H1 (cell line): ENCODE measurements around the gene PLK5. TPM values are rescaled to one million over a fixed set of nuclear protein-coding genes. Genes with fewer than 3 reads are reported as not detected.

Experiments
- BACH1 ChIP-seq: IDR thresholded peaks from 2 replicates; pipeline ENCODE4 v1.6.1; 2012; ENCODE audit warnings: low read length, improper control_type of control experiment
- CHD2 ChIP-seq: IDR thresholded peaks from 2 replicates; pipeline ENCODE4 v1.6.1; 2012; ENCODE audit warnings: low read length, improper control_type of control experiment
- CREB1 ChIP-seq: IDR thresholded peaks from 2 replicates; pipeline ENCODE4 v1.6.1; 2012; ENCODE audit warnings: inconsistent platforms
- GABPA ChIP-seq: IDR thresholded peaks from 2 replicates; pipeline ENCODE4 v1.6.1; 2011; ENCODE audit warnings: mild to moderate bottlenecking, low read length, moderate library complexity, borderline replicate concordance; ENCODE audit not compliant: insufficient read depth
- SP1 ChIP-seq: IDR thresholded peaks from 2 replicates; pipeline ENCODE4 v1.6.1; 2011; ENCODE audit warnings: low read depth, low read length
- SP4 ChIP-seq: IDR thresholded peaks from 2 replicates; pipeline ENCODE4 v1.6.1; 2012; ENCODE audit warnings: low read length, inconsistent platforms
- SUZ12 ChIP-seq: fragments of 200-600 bp; sonication (generic); IDR thresholded peaks from 2 replicates; pipeline ENCODE4 v1.6.1; 2012; ENCODE audit warnings: mild to moderate bottlenecking, inconsistent platforms, low read length, moderate library complexity, mixed read lengths
- TAF7 ChIP-seq: optimal IDR thresholded peaks from 2 replicates; pipeline ENCODE3; 2011; ENCODE audit warnings: low read depth, mild to moderate bottlenecking, inconsistent platforms, low read length, moderate library complexity, borderline replicate concordance
- TBP ChIP-seq: IDR thresholded peaks from 2 replicates; pipeline ENCODE4 v1.6.1; 2011; ENCODE audit warnings: low read depth, low read length, improper control_type of control experiment
- polyA plus RNA-seq, 7 experiments: library from polyadenylated mRNA; depleted of rRNA in 3 of 7; stranded (reverse) in 5 of 7; unstranded in 2 of 7; fragments of >200 nt in 5 of 7; fragments of 200-250 nt in 2 of 7; gene quantifications; 1 replicate in 5 of 7; 2 replicates in 1 of 7; 4 replicates in 1 of 7; pipeline versions ENCODE4 v1.2.1 to v1.2.3, GENCODE V29; 2011 to 2013; ENCODE audit warnings: missing spikeins in 2 of 7, mixed read lengths in 2 of 7
- total RNA-seq: library from RNA; stranded (reverse); fragmentation: NEBNext Ultra II Directional; extraction: Animal tissue kit (Norgen Biotek cat#: 25700); gene quantifications from 2 replicates; pipeline ENCODE4 v1.2.1, GENCODE V29; 2021
- TF ChIP-seq, protein P1 (sequence below): fragments of 300-600 bp; sonication (generic); IDR thresholded peaks from 2 replicates; pipeline ENCODE4 v1.7.1; 2012; ENCODE audit warnings: low read length, moderate library complexity, mild to moderate bottlenecking, inconsistent platforms; ENCODE audit not compliant: insufficient replicate concordance
- TF ChIP-seq, protein P2 (sequence below): IDR thresholded peaks from 2 replicates; pipeline ENCODE4 v1.6.1; 2011; ENCODE audit warnings: low read length, improper control_type of control experiment

The PLK5 gene
- total and polyA plus RNA-seq, 2 of the 8 experiments (the other 6 are each of a cell fraction or from before 2014, with no cell fraction given), result 0.43 to 0.45 TPM

DNA sequence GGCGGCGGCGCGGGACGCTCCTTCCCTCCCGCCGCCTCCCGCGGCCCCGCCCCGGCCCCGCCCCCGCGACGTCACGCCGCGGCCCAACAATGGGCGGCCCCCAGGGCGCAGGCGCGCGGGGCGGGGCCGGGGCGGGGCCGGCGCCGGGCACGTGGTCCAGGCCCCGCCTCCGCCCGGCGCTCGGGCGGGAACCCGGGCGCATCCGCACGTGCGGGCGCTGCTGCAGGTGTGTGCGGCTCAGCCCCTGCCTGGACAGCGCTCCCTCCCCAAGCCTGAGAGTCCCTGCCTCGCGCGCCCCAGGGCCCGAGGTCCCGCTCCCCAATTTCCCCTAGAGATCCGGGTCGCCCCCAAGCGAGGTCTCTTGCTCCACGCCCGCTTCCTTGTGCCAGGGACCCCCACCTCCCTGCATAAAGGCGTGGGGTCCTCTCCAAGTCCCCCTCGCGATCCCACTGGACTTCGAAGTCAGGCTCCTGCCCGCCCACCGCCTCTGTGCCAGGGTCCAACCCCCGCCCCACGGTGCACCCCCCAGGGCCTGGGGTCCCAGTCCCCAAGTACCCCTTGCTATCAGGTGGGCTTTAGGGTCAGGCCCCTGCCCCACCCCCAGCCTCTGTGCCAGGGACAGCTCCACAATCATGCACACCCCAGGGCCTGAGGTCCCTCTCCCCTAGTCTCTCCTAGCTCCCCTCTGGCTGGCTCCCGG is 44.6 kb downstream of the PLK5 start, which contains the start of gene MEX3D (continued):
- TF ChIP-seq, protein P1, sequence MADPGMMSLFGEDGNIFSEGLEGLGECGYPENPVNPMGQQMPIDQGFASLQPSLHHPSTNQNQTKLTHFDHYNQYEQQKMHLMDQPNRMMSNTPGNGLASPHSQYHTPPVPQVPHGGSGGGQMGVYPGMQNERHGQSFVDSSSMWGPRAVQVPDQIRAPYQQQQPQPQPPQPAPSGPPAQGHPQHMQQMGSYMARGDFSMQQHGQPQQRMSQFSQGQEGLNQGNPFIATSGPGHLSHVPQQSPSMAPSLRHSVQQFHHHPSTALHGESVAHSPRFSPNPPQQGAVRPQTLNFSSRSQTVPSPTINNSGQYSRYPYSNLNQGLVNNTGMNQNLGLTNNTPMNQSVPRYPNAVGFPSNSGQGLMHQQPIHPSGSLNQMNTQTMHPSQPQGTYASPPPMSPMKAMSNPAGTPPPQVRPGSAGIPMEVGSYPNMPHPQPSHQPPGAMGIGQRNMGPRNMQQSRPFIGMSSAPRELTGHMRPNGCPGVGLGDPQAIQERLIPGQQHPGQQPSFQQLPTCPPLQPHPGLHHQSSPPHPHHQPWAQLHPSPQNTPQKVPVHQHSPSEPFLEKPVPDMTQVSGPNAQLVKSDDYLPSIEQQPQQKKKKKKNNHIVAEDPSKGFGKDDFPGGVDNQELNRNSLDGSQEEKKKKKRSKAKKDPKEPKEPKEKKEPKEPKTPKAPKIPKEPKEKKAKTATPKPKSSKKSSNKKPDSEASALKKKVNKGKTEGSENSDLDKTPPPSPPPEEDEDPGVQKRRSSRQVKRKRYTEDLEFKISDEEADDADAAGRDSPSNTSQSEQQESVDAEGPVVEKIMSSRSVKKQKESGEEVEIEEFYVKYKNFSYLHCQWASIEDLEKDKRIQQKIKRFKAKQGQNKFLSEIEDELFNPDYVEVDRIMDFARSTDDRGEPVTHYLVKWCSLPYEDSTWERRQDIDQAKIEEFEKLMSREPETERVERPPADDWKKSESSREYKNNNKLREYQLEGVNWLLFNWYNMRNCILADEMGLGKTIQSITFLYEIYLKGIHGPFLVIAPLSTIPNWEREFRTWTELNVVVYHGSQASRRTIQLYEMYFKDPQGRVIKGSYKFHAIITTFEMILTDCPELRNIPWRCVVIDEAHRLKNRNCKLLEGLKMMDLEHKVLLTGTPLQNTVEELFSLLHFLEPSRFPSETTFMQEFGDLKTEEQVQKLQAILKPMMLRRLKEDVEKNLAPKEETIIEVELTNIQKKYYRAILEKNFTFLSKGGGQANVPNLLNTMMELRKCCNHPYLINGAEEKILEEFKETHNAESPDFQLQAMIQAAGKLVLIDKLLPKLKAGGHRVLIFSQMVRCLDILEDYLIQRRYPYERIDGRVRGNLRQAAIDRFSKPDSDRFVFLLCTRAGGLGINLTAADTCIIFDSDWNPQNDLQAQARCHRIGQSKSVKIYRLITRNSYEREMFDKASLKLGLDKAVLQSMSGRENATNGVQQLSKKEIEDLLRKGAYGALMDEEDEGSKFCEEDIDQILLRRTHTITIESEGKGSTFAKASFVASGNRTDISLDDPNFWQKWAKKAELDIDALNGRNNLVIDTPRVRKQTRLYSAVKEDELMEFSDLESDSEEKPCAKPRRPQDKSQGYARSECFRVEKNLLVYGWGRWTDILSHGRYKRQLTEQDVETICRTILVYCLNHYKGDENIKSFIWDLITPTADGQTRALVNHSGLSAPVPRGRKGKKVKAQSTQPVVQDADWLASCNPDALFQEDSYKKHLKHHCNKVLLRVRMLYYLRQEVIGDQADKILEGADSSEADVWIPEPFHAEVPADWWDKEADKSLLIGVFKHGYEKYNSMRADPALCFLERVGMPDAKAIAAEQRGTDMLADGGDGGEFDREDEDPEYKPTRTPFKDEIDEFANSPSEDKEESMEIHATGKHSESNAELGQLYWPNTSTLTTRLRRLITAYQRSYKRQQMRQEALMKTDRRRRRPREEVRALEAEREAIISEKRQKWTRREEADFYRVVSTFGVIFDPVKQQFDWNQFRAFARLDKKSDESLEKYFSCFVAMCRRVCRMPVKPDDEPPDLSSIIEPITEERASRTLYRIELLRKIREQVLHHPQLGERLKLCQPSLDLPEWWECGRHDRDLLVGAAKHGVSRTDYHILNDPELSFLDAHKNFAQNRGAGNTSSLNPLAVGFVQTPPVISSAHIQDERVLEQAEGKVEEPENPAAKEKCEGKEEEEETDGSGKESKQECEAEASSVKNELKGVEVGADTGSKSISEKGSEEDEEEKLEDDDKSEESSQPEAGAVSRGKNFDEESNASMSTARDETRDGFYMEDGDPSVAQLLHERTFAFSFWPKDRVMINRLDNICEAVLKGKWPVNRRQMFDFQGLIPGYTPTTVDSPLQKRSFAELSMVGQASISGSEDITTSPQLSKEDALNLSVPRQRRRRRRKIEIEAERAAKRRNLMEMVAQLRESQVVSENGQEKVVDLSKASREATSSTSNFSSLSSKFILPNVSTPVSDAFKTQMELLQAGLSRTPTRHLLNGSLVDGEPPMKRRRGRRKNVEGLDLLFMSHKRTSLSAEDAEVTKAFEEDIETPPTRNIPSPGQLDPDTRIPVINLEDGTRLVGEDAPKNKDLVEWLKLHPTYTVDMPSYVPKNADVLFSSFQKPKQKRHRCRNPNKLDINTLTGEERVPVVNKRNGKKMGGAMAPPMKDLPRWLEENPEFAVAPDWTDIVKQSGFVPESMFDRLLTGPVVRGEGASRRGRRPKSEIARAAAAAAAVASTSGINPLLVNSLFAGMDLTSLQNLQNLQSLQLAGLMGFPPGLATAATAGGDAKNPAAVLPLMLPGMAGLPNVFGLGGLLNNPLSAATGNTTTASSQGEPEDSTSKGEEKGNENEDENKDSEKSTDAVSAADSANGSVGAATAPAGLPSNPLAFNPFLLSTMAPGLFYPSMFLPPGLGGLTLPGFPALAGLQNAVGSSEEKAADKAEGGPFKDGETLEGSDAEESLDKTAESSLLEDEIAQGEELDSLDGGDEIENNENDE, result no peak
- TF ChIP-seq CREB1 (no peak), BACH1 (no peak), GABPA (no peak), TBP (no peak), CHD2 (no peak), TAF7 (no peak), SP4 (0 out of 2 replicates have a peak, but pooled peaks have one; percentile 71), SP1 (no peak), SUZ12 (no peak)
- TF ChIP-seq, protein P2, sequence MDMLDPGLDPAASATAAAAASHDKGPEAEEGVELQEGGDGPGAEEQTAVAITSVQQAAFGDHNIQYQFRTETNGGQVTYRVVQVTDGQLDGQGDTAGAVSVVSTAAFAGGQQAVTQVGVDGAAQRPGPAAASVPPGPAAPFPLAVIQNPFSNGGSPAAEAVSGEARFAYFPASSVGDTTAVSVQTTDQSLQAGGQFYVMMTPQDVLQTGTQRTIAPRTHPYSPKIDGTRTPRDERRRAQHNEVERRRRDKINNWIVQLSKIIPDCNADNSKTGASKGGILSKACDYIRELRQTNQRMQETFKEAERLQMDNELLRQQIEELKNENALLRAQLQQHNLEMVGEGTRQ, result peak; percentile 73
